Neural progenitor cell (in vitro differentiated cells): ENCODE data around the gene ABLIM2. TPM values are rescaled to one million over a fixed set of nuclear protein-coding genes. Genes with fewer than 3 reads are reported as not detected.

ENCODE experiments used
- DNase-seq: peaks from one replicate; pipeline ENCODE4 v3.0.0-alpha.2; 2016; ENCODE audit warnings: low spot score
- H2AFZ ChIP-seq: fragments of 200-600 bp; sonication (generic); replicated peaks from 2 replicates; pipeline ENCODE4 v1.6.1; 2016; ENCODE audit warnings: antibody characterized with exemption
- H3F3A ChIP-seq: fragments of 200-600 bp; sonication (generic); 2 replicates; pipeline ENCODE4 v1.6.1; 2016; ENCODE audit warnings: antibody characterized with exemption, low read depth
- H3K27ac ChIP-seq: fragments of 200-600 bp; sonication (generic); 2 replicates; pipeline ENCODE4 v1.5.1; 2016; ENCODE audit warnings: mild to moderate bottlenecking
- H3K27me3 ChIP-seq: fragments of 200-600 bp; sonication (generic); 2 replicates; pipeline ENCODE4 v1.6.1; 2016; ENCODE audit warnings: mild to moderate bottlenecking, moderate library complexity
- H3K36me3 ChIP-seq: fragments of 200-600 bp; sonication (generic); 2 replicates; pipeline ENCODE4 v1.5.1; 2016
- H3K4me1 ChIP-seq: fragments of 200-600 bp; sonication (generic); 2 replicates; pipeline ENCODE4 v1.6.1; 2016; ENCODE audit warnings: mixed run types
- H3K4me2 ChIP-seq: fragments of 200-600 bp; sonication (generic); 2 replicates; pipeline ENCODE4 v1.6.1; 2016
- H3K4me3 ChIP-seq: fragments of 200-600 bp; sonication (generic); 2 replicates; pipeline ENCODE4 v1.5.1; 2016
- H3K79me2 ChIP-seq: fragments of 200-600 bp; sonication (generic); 2 replicates; pipeline ENCODE4 v1.6.1; 2016; ENCODE audit warnings: low read depth
- H3K9ac ChIP-seq: fragments of 200-600 bp; sonication (generic); 2 replicates; pipeline ENCODE4 v1.6.1; 2016
- H3K9me3 ChIP-seq: fragments of 200-600 bp; sonication (generic); 2 replicates; pipeline ENCODE4 v1.5.1; 2016; ENCODE audit warnings: low read depth
- H4K20me1 ChIP-seq: fragments of 200-600 bp; sonication (generic); 2 replicates; pipeline ENCODE4 v1.6.1; 2016; ENCODE audit warnings: low read depth
- H3K27ac Mint-ChIP-seq: 3 replicates; pipeline ENCODE4 v1.8.0; 2021; ENCODE audit warnings: mixed read lengths
- H3K27me3 Mint-ChIP-seq: 2 replicates; pipeline ENCODE4 v1.8.0; 2022; ENCODE audit warnings: low read depth, mild to moderate bottlenecking, inconsistent platforms, moderate library complexity, mixed read lengths; ENCODE audit not compliant: insufficient read depth
- H3K36me3 Mint-ChIP-seq: 3 replicates; pipeline ENCODE4 v1.8.0; 2021; ENCODE audit warnings: mixed read lengths
- H3K4me1 Mint-ChIP-seq: 3 replicates; pipeline ENCODE4 v1.8.0; 2021; ENCODE audit warnings: mixed read lengths
- H3K4me3 Mint-ChIP-seq: 3 replicates; pipeline ENCODE4 v1.8.0; 2021; ENCODE audit warnings: mild to moderate bottlenecking, moderate library complexity, mixed read lengths
- H3K9me3 Mint-ChIP-seq: 3 replicates; pipeline ENCODE4 v1.8.0; 2020; ENCODE audit warnings: mixed read lengths
- EZH2 ChIP-seq: fragments of 200-600 bp; sonication (generic); IDR thresholded peaks from 2 replicates; pipeline ENCODE4 v1.6.1; 2017; ENCODE audit warnings: antibody characterized with exemption, mild to moderate bottlenecking, moderate library complexity
- EZH2phosphoT487 ChIP-seq: fragments of 200-600 bp; sonication (generic); IDR thresholded peaks from 2 replicates; pipeline ENCODE4 v1.6.1; 2017; ENCODE audit warnings: antibody characterized with exemption
- total RNA-seq: library from RNA; depleted of rRNA; stranded (reverse); fragments of >200 nt; gene quantifications from 2 replicates; pipeline ENCODE4 v1.2.3, GENCODE V29; 2015; ENCODE audit warnings: low replicate concordance
- TF ChIP-seq, protein P1 (sequence below): fragments of 200-600 bp; sonication (generic); IDR thresholded peaks from 2 replicates; pipeline ENCODE4 v1.5.1; 2017; ENCODE audit warnings: antibody characterized with exemption, mild to moderate bottlenecking

Gene ABLIM2
- total RNA-seq, 1 donor from 2014 or later: 0.24 TPM

DNA sequence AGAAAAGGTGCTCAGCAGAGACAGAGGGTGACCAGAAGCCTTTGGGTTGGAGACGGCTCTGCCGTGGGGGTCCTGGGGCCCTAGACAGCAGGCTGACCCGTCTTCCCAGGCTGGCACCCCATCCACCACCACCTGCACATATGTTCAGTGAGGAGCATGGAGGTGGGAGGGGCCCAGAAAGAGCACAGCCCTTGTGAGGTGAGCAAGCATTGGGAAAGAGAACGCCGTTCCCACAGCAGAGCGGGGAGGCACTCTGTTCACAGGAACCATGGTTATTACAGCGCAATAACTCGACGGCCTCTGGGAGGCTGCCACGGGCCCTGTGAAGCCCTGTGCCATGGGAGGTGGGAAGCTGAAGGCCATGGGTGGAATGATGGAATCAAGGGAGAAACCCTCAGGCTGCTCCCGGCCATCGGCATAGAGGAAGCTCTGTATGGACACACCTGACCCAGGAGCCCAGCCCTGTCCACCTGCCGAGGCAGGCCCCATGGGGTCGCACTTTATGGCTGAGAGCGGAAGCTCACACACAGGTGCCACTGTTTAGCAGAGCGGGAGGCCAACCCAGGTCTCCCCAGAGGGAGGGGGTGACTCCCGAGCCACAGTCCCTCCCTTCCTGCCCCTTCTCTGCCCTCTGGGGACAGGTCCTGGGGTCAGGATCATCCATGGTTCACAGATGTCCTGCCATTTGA lies 125.4 kb downstream of the ABLIM2 start:
- H3K4me3 Mint-ChIP-seq: no peak overlapping the region
- H3F3A ChIP-seq: no peaks in the 10 kb centered on the region
- H3K9ac ChIP-seq: no peak overlapping the region
- no peaks in the 10 kb centered on the region for H3K27me3 ChIP-seq
- H4K20me1 ChIP-seq: no peaks in the 10 kb centered on the region
- TF ChIP-seq EZH2: no peak
- TF ChIP-seq, protein P1, sequence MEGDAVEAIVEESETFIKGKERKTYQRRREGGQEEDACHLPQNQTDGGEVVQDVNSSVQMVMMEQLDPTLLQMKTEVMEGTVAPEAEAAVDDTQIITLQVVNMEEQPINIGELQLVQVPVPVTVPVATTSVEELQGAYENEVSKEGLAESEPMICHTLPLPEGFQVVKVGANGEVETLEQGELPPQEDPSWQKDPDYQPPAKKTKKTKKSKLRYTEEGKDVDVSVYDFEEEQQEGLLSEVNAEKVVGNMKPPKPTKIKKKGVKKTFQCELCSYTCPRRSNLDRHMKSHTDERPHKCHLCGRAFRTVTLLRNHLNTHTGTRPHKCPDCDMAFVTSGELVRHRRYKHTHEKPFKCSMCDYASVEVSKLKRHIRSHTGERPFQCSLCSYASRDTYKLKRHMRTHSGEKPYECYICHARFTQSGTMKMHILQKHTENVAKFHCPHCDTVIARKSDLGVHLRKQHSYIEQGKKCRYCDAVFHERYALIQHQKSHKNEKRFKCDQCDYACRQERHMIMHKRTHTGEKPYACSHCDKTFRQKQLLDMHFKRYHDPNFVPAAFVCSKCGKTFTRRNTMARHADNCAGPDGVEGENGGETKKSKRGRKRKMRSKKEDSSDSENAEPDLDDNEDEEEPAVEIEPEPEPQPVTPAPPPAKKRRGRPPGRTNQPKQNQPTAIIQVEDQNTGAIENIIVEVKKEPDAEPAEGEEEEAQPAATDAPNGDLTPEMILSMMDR: no peak
- TF ChIP-seq EZH2phosphoT487: no peak
- no peaks in the 10 kb centered on the region for H3K36me3 Mint-ChIP-seq
- H2AFZ ChIP-seq: no peak overlapping the region
- no peak for DNase-seq
- H3K9me3 Mint-ChIP-seq: no peaks in the 10 kb centered on the region
- no peaks in the 10 kb centered on the region for H3K9me3 ChIP-seq
- no peaks in the 10 kb centered on the region for H3K36me3 ChIP-seq
- no peak overlapping the region for H3K4me2 ChIP-seq
- no peaks in the 10 kb centered on the region for H3K79me2 ChIP-seq
- H3K27me3 Mint-ChIP-seq: peaks cover 14% of the 10 kb centered on the region
- H3K4me3 ChIP-seq: no peak overlapping the region
- no peak overlapping the region for H3K27ac ChIP-seq
- no peaks in the 10 kb centered on the region for H3K4me1 ChIP-seq
- peaks cover 6% of the 10 kb centered on the region for H3K4me1 Mint-ChIP-seq
- H3K27ac Mint-ChIP-seq: no peak overlapping the region

DNA sequence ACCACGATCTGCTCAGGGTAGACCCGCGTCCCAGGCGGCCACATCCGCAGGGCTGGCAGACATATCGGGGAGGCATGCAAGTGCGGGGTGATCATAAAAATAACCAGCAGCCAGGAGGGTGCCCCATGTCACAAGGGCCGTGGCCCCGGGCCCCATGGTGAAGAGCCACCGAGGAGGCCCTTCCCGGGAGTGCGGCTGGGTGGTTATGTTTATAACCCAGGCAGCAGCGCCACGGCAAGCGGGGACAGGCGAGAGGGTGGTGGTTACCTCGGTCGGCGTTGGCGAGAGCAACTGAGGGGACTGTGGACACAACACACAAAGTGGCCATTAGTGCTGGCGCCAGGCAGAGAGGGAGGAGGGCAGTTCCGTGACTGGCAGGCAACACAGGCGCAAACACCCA lies 126.2 kb downstream of the ABLIM2 start:
- no peak for DNase-seq
- no peaks in the 10 kb centered on the region for H3F3A ChIP-seq
- H3K36me3 ChIP-seq: no peaks in the 10 kb centered on the region

DNA sequence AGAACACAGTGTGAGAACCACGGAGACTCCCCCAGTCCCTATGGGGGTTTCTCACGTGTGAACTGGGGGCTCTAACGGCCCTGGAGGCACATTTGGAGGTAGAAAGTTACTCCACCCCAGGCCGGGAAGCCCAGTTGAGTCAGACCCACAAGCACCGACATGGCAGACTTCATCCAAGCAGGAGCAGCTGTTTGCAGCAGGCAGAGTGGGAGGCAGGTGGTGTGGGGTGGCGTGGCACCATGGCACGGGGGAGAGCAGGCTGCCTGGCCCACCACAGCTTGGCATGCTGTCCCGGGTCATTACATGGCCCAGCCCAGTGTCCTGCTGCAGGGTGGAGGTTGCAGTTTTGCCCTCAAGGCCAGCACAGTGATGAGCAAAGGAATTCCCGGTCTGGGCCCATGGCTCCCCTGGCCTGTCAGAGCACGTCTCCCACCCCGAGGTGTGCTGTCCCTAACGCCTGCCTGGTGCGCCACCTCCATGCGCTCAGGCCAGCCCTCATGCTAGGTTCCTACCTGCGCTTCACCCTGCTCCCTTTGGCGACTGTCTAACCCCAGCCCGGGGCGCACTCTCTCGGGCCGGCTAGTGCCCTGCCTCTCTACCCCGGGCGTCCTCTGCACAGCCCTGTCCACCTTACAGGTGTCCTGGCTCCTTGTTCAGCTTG lies 128.4 kb downstream of the ABLIM2 start:
- Histone ChIP-seq H3K4me2 (no peak overlapping the region), H3K9me3 (no peaks in the 10 kb centered on the region), H3K9ac (no peak overlapping the region), H3K79me2 (no peaks in the 10 kb centered on the region), H3K36me3 (no peaks in the 10 kb centered on the region), H3K27me3 (no peaks in the 10 kb centered on the region), H4K20me1 (no peaks in the 10 kb centered on the region), H3F3A (no peaks in the 10 kb centered on the region), H2AFZ (no peak overlapping the region), H3K4me1 (no peaks in the 10 kb centered on the region), H3K27ac (no peak overlapping the region), H3K4me3 (no peak overlapping the region)
- Mint-ChIP-seq H3K4me1 (no peaks in the 10 kb centered on the region), H3K27me3 (peaks cover 8% of the 10 kb centered on the region), H3K9me3 (no peaks in the 10 kb centered on the region), H3K27ac (peak overlapping the region; percentile 42), H3K4me3 (no peak overlapping the region), H3K36me3 (no peaks in the 10 kb centered on the region)
- TF ChIP-seq EZH2 (no peak), EZH2phosphoT487 (no peak)
- TF ChIP-seq, protein P1: no peak
- no peak for DNase-seq

More for the DNA sequence above, 126.2 kb downstream of the ABLIM2 start:
- Histone ChIP-seq H3K4me1 (no peaks in the 10 kb centered on the region), H3K9ac (no peak overlapping the region), H3K79me2 (no peaks in the 10 kb centered on the region), H3K4me3 (no peak overlapping the region), H3K9me3 (no peaks in the 10 kb centered on the region), H3K4me2 (no peak overlapping the region), H3K27me3 (no peaks in the 10 kb centered on the region), H4K20me1 (no peaks in the 10 kb centered on the region), H3K27ac (no peak overlapping the region), H2AFZ (no peak overlapping the region)
- H3K4me3 Mint-ChIP-seq: no peak overlapping the region
- H3K4me1 Mint-ChIP-seq: peaks cover 3% of the 10 kb centered on the region
- H3K27ac Mint-ChIP-seq: peak overlapping the region; percentile 50
- TF ChIP-seq EZH2phosphoT487: no peak
- TF ChIP-seq EZH2: no peak
- TF ChIP-seq, protein P1: no peak
- no peaks in the 10 kb centered on the region for H3K36me3 Mint-ChIP-seq
- H3K9me3 Mint-ChIP-seq: no peaks in the 10 kb centered on the region
- peaks cover 14% of the 10 kb centered on the region for H3K27me3 Mint-ChIP-seq
